Measurements from ENCODE around the gene INSYN1.
A peak's percentile ranks its signal among the peaks of the same experiment; 100 is the strongest.
"Not testable (repeated sequence)": the region's sequence is repeated elsewhere in the genome, so short reads cannot be mapped to it uniquely, and the experiment has no call there.

The INSYN1 gene

GRCh38 chr15:73709686-73710085 is 43.5 kb downstream of the INSYN1 start:
- DNase-seq = no peak

GRCh38 chr15:73709241-73709640 is 43.9 kb downstream of the INSYN1 start:
- no peak for DNase-seq

GRCh38 chr15:73708691-73709090 is 44.5 kb downstream of the INSYN1 start:
- DNase-seq = no peak

- DNase-seq = peak; percentile 84
Observed at GRCh38 chr15:73704869-73705645, 48.1 kb downstream of the INSYN1 start.

GRCh38 chr15:73704142-73704868 is 48.8 kb downstream of the INSYN1 start:
- DNase-seq = not testable (repeated sequence)

GRCh38 chr15:73703601-73704000 is 49.5 kb downstream of the INSYN1 start:
- not testable (repeated sequence) for DNase-seq

- not testable (repeated sequence) for DNase-seq
Observed at GRCh38 chr15:73702311-73703239, 50.6 kb downstream of the INSYN1 start.

- peak; percentile 84 for DNase-seq
Observed at GRCh38 chr15:73700041-73700842, 52.9 kb downstream of the INSYN1 start.

GRCh38 chr15:73699249-73700040 is 53.7 kb downstream of the INSYN1 start:
- no peak for DNase-seq

GRCh38 chr15:73697033-73697467 is 56.1 kb downstream of the INSYN1 start:
- DNase-seq = peak; percentile 83

- no peak for DNase-seq
Observed at GRCh38 chr15:73696641-73697001, 56.5 kb downstream of the INSYN1 start.

GRCh38 chr15:73695773-73696640 is 57.1 kb downstream of the INSYN1 start:
- DNase-seq = no peak

GRCh38 chr15:73694419-73694818 is 58.7 kb downstream of the INSYN1 start:
- DNase-seq = no peak

- no peak for DNase-seq
Observed at GRCh38 chr15:73691396-73691795, 61.8 kb downstream of the INSYN1 start.

- DNase-seq = no peak
Observed at GRCh38 chr15:73688455-73688854, 64.7 kb downstream of the INSYN1 start.

GRCh38 chr15:73687351-73687750 is 65.8 kb downstream of the INSYN1 start:
- peak; percentile 36 for DNase-seq

- peak; percentile 17 for DNase-seq
Observed at GRCh38 chr15:73686781-73687256, 66.3 kb downstream of the INSYN1 start.

- DNase-seq = no peak
Observed at GRCh38 chr15:73685981-73686380, 67.2 kb downstream of the INSYN1 start.

All from activated CD8-positive, alpha-beta memory T cell treated with anti-CD3 and anti-CD28 coated beads, Interleukin-2, amount 50 U/mL, for 48 hours (primary cell).